Stimulated activated CD8-positive, alpha-beta memory T cell treated with anti-CD3 and anti-CD28 coated beads, Interleukin-4, amount 100 ng/mL, for 1 hour (primary cell): Measurements from ENCODE around the gene TPD52L2.
"Not testable (repeated sequence)": the region's sequence is repeated elsewhere in the genome, so short reads cannot be mapped to it uniquely, and the experiment has no call there.

ENCODE experiments used
- DNase-seq, 2 donors: peaks; one replicate each; pipeline ENCODE4 v3.0.0-alpha.2; 2020; ENCODE audit warnings: low read depth in 2 of 2, low spot score in 1 of 2

TPD52L2 gene

GRCh38 chr20:63878899-63879663 lies 14.0 kb downstream of the TPD52L2 start:
- DNase-seq, result no peak

- DNase-seq, result not testable (repeated sequence)
Observed at GRCh38 chr20:63880901-63881300, 15.8 kb downstream of the TPD52L2 start.

- DNase-seq, result no peak
Observed at GRCh38 chr20:63881451-63882226, 16.6 kb downstream of the TPD52L2 start.

- no peak for DNase-seq
Observed at GRCh38 chr20:63882257-63883200, 17.5 kb downstream of the TPD52L2 start.

- DNase-seq, result no peak
Observed at GRCh38 chr20:63883201-63883593, 18.1 kb downstream of the TPD52L2 start.

GRCh38 chr20:63884506-63885263 lies 19.6 kb downstream of the TPD52L2 start:
- DNase-seq, result no peak

- DNase-seq, result no peak
Observed at GRCh38 chr20:63885264-63886053, 20.4 kb downstream of the TPD52L2 start.

- no peak for DNase-seq
Observed at GRCh38 chr20:63886054-63886419, 21.0 kb downstream of the TPD52L2 start.

- DNase-seq, result no peak
Observed at GRCh38 chr20:63886921-63887320, 21.9 kb downstream of the TPD52L2 start.

GRCh38 chr20:63889241-63890200 lies 24.5 kb downstream of the TPD52L2 start:
- no peak for DNase-seq

GRCh38 chr20:63890201-63890576 lies 25.1 kb downstream of the TPD52L2 start:
- DNase-seq, result no peak

GRCh38 chr20:63890616-63891015 lies 25.5 kb downstream of the TPD52L2 start:
- DNase-seq, result no peak

GRCh38 chr20:63891061-63892002 lies 26.3 kb downstream of the TPD52L2 start:
- DNase-seq, result no peak

GRCh38 chr20:63892402-63892801 lies 27.3 kb downstream of the TPD52L2 start:
- DNase-seq, result no peak

- DNase-seq, result no peak
Observed at GRCh38 chr20:63893999-63894357, 28.9 kb downstream of the TPD52L2 start.

GRCh38 chr20:63894358-63895201 lies 29.5 kb downstream of the TPD52L2 start, which contains the start of gene DNAJC5:
TSS of gene DNAJC5 (plus strand) at chr20:63895126. CDS start at chr20:63928346, 33,220 bp downstream.
- peak; percentile 86 to 94 for DNase-seq
